ENCODE results near the gene PSTK. TPM values are rescaled to one million over a fixed set of nuclear protein-coding genes. Genes with fewer than 3 reads are reported as not detected.

The PSTK gene
- total RNA-seq, 1 donor from 2014 or later: 2.1 TPM

GRCh38 chr10:122992031-122992585 is 11.9 kb downstream of the PSTK start:
- no peak for TF ChIP-seq CTCF (IDR thresholded peaks at IDR 0.05; ENCODE audit: borderline replicate concordance)
- Histone ChIP-seq H3K4me1 (no peaks in the 10 kb centered on the region), H3K9me3 (replicated peaks) (no peaks in the 10 kb centered on the region), H3K36me3 (peaks cover 36% of the 10 kb centered on the region), H3K4me3 (no peak overlapping the region), H3K27me3 (ENCODE audit: low read depth) (no peaks in the 10 kb centered on the region), H3K27ac (replicated peaks) (no peak overlapping the region)
- DNase-seq: no peak
- intact Hi-C loops (cut with micrococcal nuclease): no loop called here

GRCh38 chr10:122993797-122994336 is 13.7 kb downstream of the PSTK start:
- TF ChIP-seq CTCF (IDR thresholded peaks at IDR 0.05; ENCODE audit: borderline replicate concordance): no peak
- Histone ChIP-seq H3K9me3 (replicated peaks) (no peaks in the 10 kb centered on the region), H3K4me3 (no peak overlapping the region), H3K4me1 (peaks cover 7% of the 10 kb centered on the region), H3K36me3 (peaks cover 46% of the 10 kb centered on the region), H3K27ac (replicated peaks) (no peak overlapping the region), H3K27me3 (ENCODE audit: low read depth) (no peaks in the 10 kb centered on the region)
- no peak for DNase-seq
- intact Hi-C loops (cut with micrococcal nuclease): no loop called here

GRCh38 chr10:122995936-122996335 is 15.7 kb downstream of the PSTK start:
- intact Hi-C loops (cut with micrococcal nuclease): no loop called here
- TF ChIP-seq CTCF (IDR thresholded peaks at IDR 0.05; ENCODE audit: borderline replicate concordance): no peak
- no peak overlapping the region for H3K4me3 ChIP-seq
- H3K4me1 ChIP-seq: peaks cover 28% of the 10 kb centered on the region
- H3K27me3 ChIP-seq (ENCODE audit: low read depth): no peaks in the 10 kb centered on the region
- no peak overlapping the region for H3K27ac ChIP-seq (replicated peaks)
- no peaks in the 10 kb centered on the region for H3K9me3 ChIP-seq (replicated peaks)
- DNase-seq: no peak
- peaks cover 46% of the 10 kb centered on the region for H3K36me3 ChIP-seq

- peaks cover 28% of the 10 kb centered on the region for H3K4me1 ChIP-seq
- DNase-seq: no peak
- H3K4me3 ChIP-seq: no peak overlapping the region
- H3K36me3 ChIP-seq: peaks cover 46% of the 10 kb centered on the region
- no peaks in the 10 kb centered on the region for H3K27me3 ChIP-seq (ENCODE audit: low read depth)
- TF ChIP-seq CTCF (IDR thresholded peaks at IDR 0.05; ENCODE audit: borderline replicate concordance): no peak
- H3K27ac ChIP-seq (replicated peaks): no peak overlapping the region
- intact Hi-C loops (cut with micrococcal nuclease): no loop called here
- H3K9me3 ChIP-seq (replicated peaks): no peaks in the 10 kb centered on the region
These were observed 17.7 kb downstream of the PSTK start for GRCh38 chr10:122997864-122998263.

- Histone ChIP-seq H3K27ac (replicated peaks) (no peak overlapping the region), H3K9me3 (replicated peaks) (no peaks in the 10 kb centered on the region), H3K4me1 (peaks cover 28% of the 10 kb centered on the region), H3K36me3 (peaks cover 42% of the 10 kb centered on the region), H3K4me3 (no peak overlapping the region), H3K27me3 (ENCODE audit: low read depth) (no peaks in the 10 kb centered on the region)
- no peak for TF ChIP-seq CTCF (IDR thresholded peaks at IDR 0.05; ENCODE audit: borderline replicate concordance)
- intact Hi-C loops (cut with micrococcal nuclease): no loop called here
- no peak for DNase-seq
These were observed 18.2 kb downstream of the PSTK start for GRCh38 chr10:122998360-122998917.
